IMR-90 (cell line): ENCODE results near the gene GCH1. TPM values are rescaled to one million over a fixed set of nuclear protein-coding genes. Genes with fewer than 3 reads are reported as not detected.
A peak's percentile ranks its signal among the peaks of the same experiment; 100 is the strongest.

Experiments used
- ATAC-seq: fragments of 200-7000 bp; cut with Tn5 transposase; 2 replicates; pipeline ENCODE4 v1.9.1; 2020; ENCODE audit warnings: low read depth, mild to moderate bottlenecking, moderate library complexity
- BruUV-seq: library from RNA; stranded (reverse); fragments of 400-500 nt; replicated peaks from 2 replicates; lab custom pipeline; 2021; lab: Mats Ljungman, UMichigan
- CTCF ChIA-PET: fragments of 300-600 bp; formaldehyde crosslinking; extraction: SDS; loops from one replicate; lab custom pipeline; 2021; ENCODE audit warnings: antibody characterized with exemption; lab: Yijun Ruan, JAX
- POLR2A ChIA-PET: fragments of 300-600 bp; sonication (Branson Sonifier 250); formaldehyde crosslinking; loops from one replicate; lab custom pipeline; 2022; ENCODE audit warnings: antibody characterized with exemption; ENCODE audit not compliant: unreplicated experiment; lab: Charles Lee
- DNase-seq: peaks from one replicate; pipeline ENCODE4 v3.0.0; 2013
- H2AFZ ChIP-seq: replicated peaks from 2 replicates; pipeline ENCODE3; 2013; ENCODE audit warnings: low read length, mild to moderate bottlenecking; ENCODE audit not compliant: poor library complexity
- H2AK5ac ChIP-seq: 2 replicates; pipeline ENCODE4 v1.6.1; 2013; ENCODE audit warnings: low read depth, low read length, inconsistent platforms
- H2AK9ac ChIP-seq: replicated peaks from 2 replicates; pipeline ENCODE3; 2013; ENCODE audit warnings: mild to moderate bottlenecking, low read depth, low read length, moderate library complexity; ENCODE audit not compliant: poor library complexity
- H2BK120ac ChIP-seq: 2 replicates; pipeline ENCODE4 v1.6.1; 2013; ENCODE audit warnings: low read depth, low read length, inconsistent platforms
- H2BK15ac ChIP-seq: 3 replicates; pipeline ENCODE4 v1.6.1; 2013; ENCODE audit warnings: low read depth, low read length, inconsistent platforms
- H2BK20ac ChIP-seq: 2 replicates; pipeline ENCODE4 v1.6.1; 2013; ENCODE audit warnings: low read depth, mild to moderate bottlenecking, inconsistent platforms, low read length, moderate library complexity
- H2BK5ac ChIP-seq: 2 replicates; pipeline ENCODE4 v1.6.1; 2013; ENCODE audit warnings: mild to moderate bottlenecking, low read depth, low read length, inconsistent platforms; ENCODE audit not compliant: poor library complexity, severe bottlenecking
- H3K14ac ChIP-seq: replicated peaks from 2 replicates; pipeline ENCODE4 v1.6.1; 2013; ENCODE audit warnings: low read depth, low read length, inconsistent platforms
- H3K18ac ChIP-seq: 2 replicates; pipeline ENCODE4 v1.6.1; 2013; ENCODE audit warnings: low read depth, low read length, control low read depth
- H3K23ac ChIP-seq: 2 replicates; pipeline ENCODE4 v1.6.1; 2013; ENCODE audit warnings: low read depth, low read length, inconsistent platforms
- H3K27ac ChIP-seq: 2 replicates; pipeline ENCODE4 v1.5.1; 2013; ENCODE audit warnings: mild to moderate bottlenecking, control low read depth, low read length; ENCODE audit not compliant: insufficient read depth
- H3K27me3 ChIP-seq: 2 replicates; pipeline ENCODE4 v1.6.1; 2013; ENCODE audit warnings: low read length; ENCODE audit not compliant: control insufficient read depth, insufficient read depth
- H3K36me3 ChIP-seq: 2 replicates; pipeline ENCODE4 v1.6.1; 2013; ENCODE audit warnings: low read length, mixed read lengths; ENCODE audit not compliant: control insufficient read depth, insufficient read depth
- H3K4ac ChIP-seq: 2 replicates; pipeline ENCODE4 v1.6.1; 2013; ENCODE audit warnings: low read depth, low read length, inconsistent platforms
- H3K4me1 ChIP-seq: 2 replicates; pipeline ENCODE4 v1.6.1; 2013; ENCODE audit warnings: low read length, mixed read lengths; ENCODE audit not compliant: control insufficient read depth, insufficient read depth
- H3K4me2 ChIP-seq: 2 replicates; pipeline ENCODE4 v1.6.1; 2013; ENCODE audit warnings: low read depth, mild to moderate bottlenecking, control low read depth, low read length, moderate library complexity
- H3K4me3 ChIP-seq: 2 replicates; pipeline ENCODE4 v1.5.1; 2013; ENCODE audit warnings: low read depth, mild to moderate bottlenecking, control low read depth, low read length, moderate library complexity; ENCODE audit not compliant: insufficient read depth
- H3K56ac ChIP-seq: 2 replicates; pipeline ENCODE4 v1.6.1; 2013; ENCODE audit warnings: low read length, inconsistent platforms; ENCODE audit not compliant: insufficient read depth; ENCODE audit errors: extremely low read depth
- H3K79me1 ChIP-seq, 2 experiments: 2 replicates each; pipeline ENCODE4 v1.6.1; 2013; ENCODE audit warnings: low read length in 2 of 2, inconsistent platforms in 1 of 2, low read depth in 1 of 2
- H3K9ac ChIP-seq: 2 replicates; pipeline ENCODE4 v1.6.1; 2013; ENCODE audit warnings: low read depth, low read length, control low read depth
- H3K9me1 ChIP-seq: 2 replicates; pipeline ENCODE4 v1.6.1; 2013; ENCODE audit warnings: low read length, inconsistent platforms; ENCODE audit not compliant: insufficient read depth
- H3K9me3 ChIP-seq: 2 replicates; pipeline ENCODE4 v1.6.1; 2013; ENCODE audit warnings: low read length; ENCODE audit not compliant: control insufficient read depth, insufficient read depth
- H4K20me1 ChIP-seq: 2 replicates; pipeline ENCODE4 v1.6.1; 2013; ENCODE audit warnings: low read length, inconsistent platforms; ENCODE audit not compliant: insufficient read depth
- H4K5ac ChIP-seq: 2 replicates; pipeline ENCODE4 v1.6.1; 2013; ENCODE audit warnings: mild to moderate bottlenecking, low read depth, low read length, control low read depth
- H4K8ac ChIP-seq, 2 experiments: 2 replicates each; pipeline ENCODE4 v1.6.1; 2013; ENCODE audit warnings: low read depth in 2 of 2, low read length in 2 of 2, control low read depth in 1 of 2, inconsistent platforms in 1 of 2
- H4K91ac ChIP-seq: 2 replicates; pipeline ENCODE4 v1.6.1; 2013; ENCODE audit warnings: low read depth, low read length, inconsistent platforms; ENCODE audit not compliant: insufficient read depth
- CEBPB ChIP-seq: IDR thresholded peaks from 2 replicates; pipeline ENCODE4 v1.6.1; 2012; ENCODE audit warnings: low read depth, low read length, improper control_type of control experiment
- MXI1 ChIP-seq: IDR thresholded peaks from 2 replicates; pipeline ENCODE4 v1.6.1; 2012; ENCODE audit warnings: low read depth, mild to moderate bottlenecking, low read length, moderate library complexity, borderline replicate concordance
- WGBS, 2 experiments: methylation state at CpG; one replicate each; pipeline versions ENCODE4 v1.1.5 to v1.1.7; 2013; ENCODE audit warnings: missing lambda C conversion rate in 2 of 2; ENCODE audit not compliant: insufficient read length in 1 of 2; ENCODE audit errors: extremely low coverage in 2 of 2; 5-methylcytosine and 5-hydroxymethylcytosine counted together
- dilution Hi-C: fragments of 300-500 bp; cut with HindIII; formaldehyde crosslinking; loops from one replicate; pipeline ENCODE4 v1.14.3; 2018; ENCODE audit warnings: low sequenced_read_pairs; ENCODE audit not compliant: unreplicated experiment
- in situ Hi-C: fragments of 300-500 bp; cut with MboI; formaldehyde crosslinking; loops from 3 replicates; pipeline ENCODE4 v1.14.3; 2019; ENCODE audit warnings: low sequenced_read_pairs, inconsistent platforms, mixed read lengths
- intact Hi-C: fragments of 100-400 bp; cut with micrococcal nuclease; formaldehyde crosslinking; loops from 2 replicates; pipeline ENCODE4 v1.10.0; 2022
- polyA plus RNA-seq, 3 experiments: library from polyadenylated mRNA; depleted of rRNA; stranded (reverse); fragments of >200 nt; gene quantifications; 2 replicates each; pipeline ENCODE4 v1.2.3, GENCODE V29; 2012; ENCODE audit warnings: low replicate concordance in 1 of 3
- total RNA-seq: library from RNA; depleted of rRNA; stranded (reverse); fragments of >200 nt; gene quantifications from 2 replicates; pipeline ENCODE4 v1.2.3, GENCODE V29; 2012

Gene GCH1
- total and polyA plus RNA-seq, 2 of the 4 experiments (the other 2 are of a cell fraction), result 0.54 to 0.74 TPM

GRCh38 chr14:54902143-54902520, 494 bp downstream of the GCH1 start:
- 0% methylated on average over 26 of the region's 37 CpGs; no CpG with 5 or more reads in 1 of the 2 experiments for WGBS, 2 experiments
- Histone ChIP-seq H2BK15ac (no peak overlapping the region), H2AFZ (peak overlapping the region; percentile 97), H3K9me3 (no peaks in the 10 kb centered on the region), H4K91ac (no peak overlapping the region), H3K56ac (no peak overlapping the region), H2AK5ac (no peak overlapping the region), H2BK5ac (no peak overlapping the region), H3K4me3 (peak overlapping the region; percentile 61), H3K9me1 (no peaks in the 10 kb centered on the region), H3K14ac (no peak overlapping the region), H3K4me1 (peaks cover 2% of the 10 kb centered on the region; the same call in 1 of the 2 replicates), H3K4ac (no peak overlapping the region), H3K4me2 (peak overlapping the region; percentile 80), H4K20me1 (no peaks in the 10 kb centered on the region), H3K27me3 (peaks cover 8% of the 10 kb centered on the region), H3K27ac (no peak overlapping the region), H2AK9ac (peak overlapping the region; percentile 77), H2BK120ac (no peak overlapping the region), H3K18ac (no peak overlapping the region), H3K9ac (peak overlapping the region; percentile 18; the same call in 1 of the 2 replicates), H4K5ac (no peak overlapping the region), H2BK20ac (no peak overlapping the region), H3K23ac (no peak overlapping the region), H3K79me1 (no peaks in the 10 kb centered on the region), H4K8ac (no peak overlapping the region), H3K36me3 (no peaks in the 10 kb centered on the region)
- dilution Hi-C loops, result no loop called here
- ChIA-PET POLR2A (interaction anchor here (0.7 kb wide), 1 partner anchor 230 kb away, joined by 4 read pairs; no protein-coding TSS in a partner anchor), CTCF (no interaction called here)
- TF ChIP-seq CEBPB, result peak; percentile 58
- no peak for TF ChIP-seq MXI1
- no TSS peak for BruUV-seq
- ATAC-seq, result peak; percentile 68
- intact Hi-C loops, result no loop called here
- in situ Hi-C loops, result no loop called here
- peak; percentile 31 for DNase-seq
